Fibroblast of lung (primary cell): ENCODE results near the gene CMTM5. TPM values are rescaled to one million over a fixed set of nuclear protein-coding genes. Genes with fewer than 3 reads are reported as not detected.

Experiments
- DNase-seq, 2 donors: peaks; one replicate each; pipeline versions ENCODE4 v3.0.0 to v3.0.0-alpha.2; 2010; ENCODE audit warnings: low read depth in 2 of 2
- H2AFZ ChIP-seq: 2 replicates; pipeline ENCODE4 v1.5.1; 2012; ENCODE audit warnings: low read length, control low read depth, inconsistent platforms
- H3K27ac ChIP-seq: 2 replicates; pipeline ENCODE4 v1.5.1; 2011; ENCODE audit warnings: low read length, control low read depth; ENCODE audit not compliant: insufficient read depth
- H3K27me3 ChIP-seq: 2 replicates; pipeline ENCODE4 v1.5.1; 2011; ENCODE audit warnings: mild to moderate bottlenecking, low read length; ENCODE audit not compliant: control insufficient read depth, insufficient read depth
- H3K36me3 ChIP-seq: 2 replicates; pipeline ENCODE4 v1.5.1; 2011; ENCODE audit warnings: low read length; ENCODE audit not compliant: control insufficient read depth, insufficient read depth
- H3K4me1 ChIP-seq: 2 replicates; pipeline ENCODE4 v1.5.1; 2011; ENCODE audit warnings: low read length; ENCODE audit not compliant: control insufficient read depth, insufficient read depth; ENCODE audit errors: extremely low read depth
- H3K4me2 ChIP-seq: 2 replicates; pipeline ENCODE4 v1.5.1; 2011; ENCODE audit warnings: low read length, control low read depth; ENCODE audit not compliant: insufficient read depth; ENCODE audit errors: extremely low read depth
- H3K4me3 ChIP-seq, 4 experiments: fragments of 200-600 bp in 1 of 4; sonication (generic) in 1 of 4; replicated peaks in 1 of 4; 2 replicates each; pipeline ENCODE4 v1.5.1; 2011 to 2016; ENCODE audit warnings: low read length in 4 of 4, low read depth in 3 of 4, mild to moderate bottlenecking in 3 of 4, control low read depth in 2 of 4, inconsistent platforms in 1 of 4, mixed read lengths in 1 of 4; ENCODE audit not compliant: insufficient read depth in 1 of 4; ENCODE audit errors: control extremely low read depth in 1 of 4
- H3K79me2 ChIP-seq: 2 replicates; pipeline ENCODE4 v1.5.1; 2012; ENCODE audit warnings: mild to moderate bottlenecking, low read length, inconsistent platforms; ENCODE audit not compliant: control insufficient read depth, insufficient read depth
- H3K9ac ChIP-seq: 2 replicates; pipeline ENCODE4 v1.5.1; 2011; ENCODE audit warnings: mild to moderate bottlenecking, low read length, control low read depth; ENCODE audit not compliant: insufficient read depth
- H3K9me3 ChIP-seq: 2 replicates; pipeline ENCODE4 v1.5.1; 2012; ENCODE audit warnings: low read depth, low read length; ENCODE audit not compliant: control insufficient read depth, insufficient read depth
- H4K20me1 ChIP-seq: 2 replicates; pipeline ENCODE4 v1.5.1; 2011; ENCODE audit warnings: low read length; ENCODE audit not compliant: control insufficient read depth, insufficient read depth; ENCODE audit errors: extremely low read depth
- EZH2 ChIP-seq: IDR thresholded peaks from 2 replicates; pipeline ENCODE4 v1.5.1; 2012; ENCODE audit warnings: low read length, control low read depth, mild to moderate bottlenecking; ENCODE audit errors: missing control alignments
- polyA plus RNA-seq, 2 donors: library from polyadenylated mRNA; depleted of rRNA in 1 of 2; stranded (reverse) in 1 of 2; unstranded in 1 of 2; fragments of >200 nt; gene quantifications; 2 replicates each; pipeline ENCODE4 v1.2.1, GENCODE V29; 2011 to 2012; ENCODE audit warnings: missing spikeins in 1 of 2
- total RNA-seq: library from RNA; depleted of rRNA; stranded (reverse); fragments of >200 nt; gene quantifications from 2 replicates; pipeline ENCODE4 v1.2.1, GENCODE V29; 2014
- TF ChIP-seq, protein P1 (sequence below), 2 donors: IDR thresholded peaks in 1 of 2; conservative IDR thresholded peaks in 1 of 2; 1 replicate in 1 of 2; 2 replicates in 1 of 2; pipeline ENCODE4 v1.5.1; 2011 to 2012; ENCODE audit warnings: low read length in 2 of 2, control low read depth in 1 of 2, inconsistent platforms in 1 of 2, low read depth in 1 of 2, mild to moderate bottlenecking in 1 of 2

CMTM5 gene
- total and polyA plus RNA-seq, 2 donors (not counting 1 experiment from before 2014, with no cell fraction given) = 0.08 to 0.33 TPM

- Histone ChIP-seq H3K9me3 (no peaks in the 10 kb centered on the region), H3K4me2 (no peak overlapping the region), H3K4me3 (no peak overlapping the region), H3K79me2 (no peaks in the 10 kb centered on the region), H3K27me3 (no peaks in the 10 kb centered on the region), H3K4me1 (no peaks in the 10 kb centered on the region), H3K36me3 (no peaks in the 10 kb centered on the region), H3K27ac (no peak overlapping the region), H2AFZ (no peak overlapping the region), H4K20me1 (no peaks in the 10 kb centered on the region), H3K9ac (no peak overlapping the region)
- no peak for TF ChIP-seq EZH2
- TF ChIP-seq, protein P1, sequence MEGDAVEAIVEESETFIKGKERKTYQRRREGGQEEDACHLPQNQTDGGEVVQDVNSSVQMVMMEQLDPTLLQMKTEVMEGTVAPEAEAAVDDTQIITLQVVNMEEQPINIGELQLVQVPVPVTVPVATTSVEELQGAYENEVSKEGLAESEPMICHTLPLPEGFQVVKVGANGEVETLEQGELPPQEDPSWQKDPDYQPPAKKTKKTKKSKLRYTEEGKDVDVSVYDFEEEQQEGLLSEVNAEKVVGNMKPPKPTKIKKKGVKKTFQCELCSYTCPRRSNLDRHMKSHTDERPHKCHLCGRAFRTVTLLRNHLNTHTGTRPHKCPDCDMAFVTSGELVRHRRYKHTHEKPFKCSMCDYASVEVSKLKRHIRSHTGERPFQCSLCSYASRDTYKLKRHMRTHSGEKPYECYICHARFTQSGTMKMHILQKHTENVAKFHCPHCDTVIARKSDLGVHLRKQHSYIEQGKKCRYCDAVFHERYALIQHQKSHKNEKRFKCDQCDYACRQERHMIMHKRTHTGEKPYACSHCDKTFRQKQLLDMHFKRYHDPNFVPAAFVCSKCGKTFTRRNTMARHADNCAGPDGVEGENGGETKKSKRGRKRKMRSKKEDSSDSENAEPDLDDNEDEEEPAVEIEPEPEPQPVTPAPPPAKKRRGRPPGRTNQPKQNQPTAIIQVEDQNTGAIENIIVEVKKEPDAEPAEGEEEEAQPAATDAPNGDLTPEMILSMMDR (conservative IDR thresholded peaks at IDR 0.05 in 1 of 2, IDR thresholded peaks at IDR 0.05 in 1 of 2; ENCODE audit: low read depth in 1 of 2, low read length in 2 of 2) = no peak
- DNase-seq = no peak
Observed at GRCh38 chr14:23358042-23358441, 18.8 kb upstream of the CMTM5 start.

- H3K79me2 ChIP-seq = no peaks in the 10 kb centered on the region
- H3K27me3 ChIP-seq = no peaks in the 10 kb centered on the region
- no peaks in the 10 kb centered on the region for H3K9me3 ChIP-seq
- no peak overlapping the region for H3K4me2 ChIP-seq
- H3K9ac ChIP-seq = no peak overlapping the region
- no peak for DNase-seq
- TF ChIP-seq, protein P1 (conservative IDR thresholded peaks at IDR 0.05 in 1 of 2, IDR thresholded peaks at IDR 0.05 in 1 of 2; ENCODE audit: low read depth in 1 of 2, low read length in 2 of 2) = no peak
- no peak for TF ChIP-seq EZH2
- H3K4me1 ChIP-seq = no peaks in the 10 kb centered on the region
- no peak overlapping the region for H3K27ac ChIP-seq
- no peaks in the 10 kb centered on the region for H4K20me1 ChIP-seq
- no peak overlapping the region for H3K4me3 ChIP-seq
- H2AFZ ChIP-seq = no peak overlapping the region
- no peaks in the 10 kb centered on the region for H3K36me3 ChIP-seq
Observed at GRCh38 chr14:23358553-23359166, 18.2 kb upstream of the CMTM5 start.

GRCh38 chr14:23359167-23359626, 17.6 kb upstream of the CMTM5 start:
- no peak overlapping the region for H3K27ac ChIP-seq
- no peak overlapping the region for H3K4me2 ChIP-seq
- H3K9ac ChIP-seq = no peak overlapping the region
- H3K4me1 ChIP-seq = no peaks in the 10 kb centered on the region
- no peaks in the 10 kb centered on the region for H4K20me1 ChIP-seq
- H3K79me2 ChIP-seq = no peaks in the 10 kb centered on the region
- H2AFZ ChIP-seq = no peak overlapping the region
- H3K36me3 ChIP-seq = no peaks in the 10 kb centered on the region
- DNase-seq = no peak
- H3K27me3 ChIP-seq = peaks cover 4% of the 10 kb centered on the region
- no peak overlapping the region for H3K4me3 ChIP-seq
- no peaks in the 10 kb centered on the region for H3K9me3 ChIP-seq
- TF ChIP-seq EZH2 = no peak
- TF ChIP-seq, protein P1 (conservative IDR thresholded peaks at IDR 0.05 in 1 of 2, IDR thresholded peaks at IDR 0.05 in 1 of 2; ENCODE audit: low read depth in 1 of 2, low read length in 2 of 2) = no peak
